Measurements from ENCODE around the gene UTS2. TPM values are rescaled to one million over a fixed set of nuclear protein-coding genes. Genes with fewer than 3 reads are reported as not detected.
A peak's percentile ranks its signal among the peaks of the same experiment; 100 is the strongest.

UTS2 gene
- total RNA-seq, 2 experiments from 2014 or later: not detected

GRCh38 chr1:7890853-7891252 lies 38.0 kb upstream of the UTS2 start:
- CTCF ChIA-PET: no interaction called here

GRCh38 chr1:7888248-7889081 lies 35.6 kb upstream of the UTS2 start:
- intact Hi-C loops (cut with DNase I, micrococcal nuclease): no loop called here
- no peak overlapping the region for H3K4me3 Mint-ChIP-seq
- Histone ChIP-seq H3K36me3 (ENCODE audit: insufficient read depth, low read length) (no peaks in the 10 kb centered on the region), H3K27ac (ENCODE audit: low read depth in 1 of 2, low read length in 2 of 2) (no peak overlapping the region), H3K9me3 (ENCODE audit: control insufficient read depth in 1 of 2, insufficient read depth in 1 of 2, low read length in 2 of 2) (peaks cover 0 to 6% of the 10 kb centered on the region in 2 experiments), H3K4me1 (ENCODE audit: insufficient read depth, low read length) (peaks cover 3% of the 10 kb centered on the region), H3K27me3 (ENCODE audit: control insufficient read depth in 1 of 2, insufficient read depth in 2 of 2, low read length in 2 of 2) (peaks cover 0 to 17% of the 10 kb centered on the region in 2 experiments), H3K4me3 (ENCODE audit: low read length) (no peak overlapping the region)
- H3K4me1 Mint-ChIP-seq (ENCODE audit: low read depth): no peaks in the 10 kb centered on the region
- CTCF ChIA-PET: no interaction called here
- H3K36me3 Mint-ChIP-seq (ENCODE audit: low read depth): no peaks in the 10 kb centered on the region
- no peaks in the 10 kb centered on the region for H3K9me3 Mint-ChIP-seq
- no peak for TF ChIP-seq CTCF (IDR thresholded peaks at IDR 0.05)
- POLR2A ChIA-PET: no interaction called here
- H3K27ac Mint-ChIP-seq: no peak overlapping the region
- ATAC-seq (ENCODE audit: poor library complexity) (no peak), DNase-seq (no peak)
- H3K27me3 Mint-ChIP-seq: peaks cover 42% of the 10 kb centered on the region

More at GRCh38 chr1:7890853-7891252, 38.0 kb upstream of the UTS2 start:
- peaks cover 30% of the 10 kb centered on the region for H3K27me3 Mint-ChIP-seq
- H3K27me3 ChIP-seq (ENCODE audit: control insufficient read depth in 1 of 2, insufficient read depth in 2 of 2, low read length in 2 of 2): peaks cover 0 to 11% of the 10 kb centered on the region in 2 experiments
- H3K27ac Mint-ChIP-seq: no peak overlapping the region
- H3K36me3 ChIP-seq (ENCODE audit: insufficient read depth, low read length): no peaks in the 10 kb centered on the region
- H3K4me1 Mint-ChIP-seq (ENCODE audit: low read depth): no peaks in the 10 kb centered on the region
- DNase-seq (no peak), ATAC-seq (ENCODE audit: poor library complexity) (no peak)
- no peaks in the 10 kb centered on the region for H3K9me3 Mint-ChIP-seq
- H3K36me3 Mint-ChIP-seq (ENCODE audit: low read depth): no peaks in the 10 kb centered on the region
- no peak for TF ChIP-seq CTCF (IDR thresholded peaks at IDR 0.05)
- H3K4me1 ChIP-seq (ENCODE audit: insufficient read depth, low read length): peaks cover 2% of the 10 kb centered on the region
- intact Hi-C loops (cut with DNase I, micrococcal nuclease): no loop called here
- no peak overlapping the region for H3K27ac ChIP-seq (ENCODE audit: low read depth in 1 of 2, low read length in 2 of 2)
- POLR2A ChIA-PET: no interaction called here
- no peaks in the 10 kb centered on the region for H3K9me3 ChIP-seq (ENCODE audit: control insufficient read depth in 1 of 2, insufficient read depth in 1 of 2, low read length in 2 of 2)
- H3K4me3 ChIP-seq (ENCODE audit: low read length): no peak overlapping the region
- H3K4me3 Mint-ChIP-seq: no peak overlapping the region

GRCh38 chr1:7886405-7886745 lies 33.5 kb upstream of the UTS2 start:
- no peak overlapping the region for H3K4me3 ChIP-seq (ENCODE audit: low read length)
- H3K36me3 Mint-ChIP-seq (ENCODE audit: low read depth): no peaks in the 10 kb centered on the region
- H3K9me3 ChIP-seq (ENCODE audit: control insufficient read depth in 1 of 2, insufficient read depth in 1 of 2, low read length in 2 of 2): peaks cover 0 to 6% of the 10 kb centered on the region in 2 experiments
- no peaks in the 10 kb centered on the region for H3K36me3 ChIP-seq (ENCODE audit: insufficient read depth, low read length)
- no peak for TF ChIP-seq CTCF (IDR thresholded peaks at IDR 0.05)
- DNase-seq (peak in 1 of 14 experiments; percentile 15), ATAC-seq (ENCODE audit: poor library complexity) (no peak)
- ChIA-PET CTCF (no interaction called here), POLR2A (no interaction called here)
- H3K4me1 ChIP-seq (ENCODE audit: insufficient read depth, low read length): peaks cover 3% of the 10 kb centered on the region
- no peaks in the 10 kb centered on the region for H3K9me3 Mint-ChIP-seq
- H3K4me3 Mint-ChIP-seq: no peak overlapping the region
- H3K27ac Mint-ChIP-seq: no peak overlapping the region
- no peak overlapping the region for H3K27ac ChIP-seq (ENCODE audit: low read depth in 1 of 2, low read length in 2 of 2)
- intact Hi-C loops (cut with DNase I, micrococcal nuclease): no loop called here
- no peaks in the 10 kb centered on the region for H3K4me1 Mint-ChIP-seq (ENCODE audit: low read depth)
- peaks cover 0 to 17% of the 10 kb centered on the region in 2 experiments for H3K27me3 ChIP-seq (ENCODE audit: control insufficient read depth in 1 of 2, insufficient read depth in 2 of 2, low read length in 2 of 2)
- H3K27me3 Mint-ChIP-seq: peaks cover 42% of the 10 kb centered on the region
